ENCODE measurements around the gene IL6R. TPM values are rescaled to one million over a fixed set of nuclear protein-coding genes. Genes with fewer than 3 reads are reported as not detected.
A peak's percentile ranks its signal among the peaks of the same experiment; 100 is the strongest.

Gene IL6R
- total RNA-seq, 1 donor from 2014 or later, result 10.4 TPM

DNA sequence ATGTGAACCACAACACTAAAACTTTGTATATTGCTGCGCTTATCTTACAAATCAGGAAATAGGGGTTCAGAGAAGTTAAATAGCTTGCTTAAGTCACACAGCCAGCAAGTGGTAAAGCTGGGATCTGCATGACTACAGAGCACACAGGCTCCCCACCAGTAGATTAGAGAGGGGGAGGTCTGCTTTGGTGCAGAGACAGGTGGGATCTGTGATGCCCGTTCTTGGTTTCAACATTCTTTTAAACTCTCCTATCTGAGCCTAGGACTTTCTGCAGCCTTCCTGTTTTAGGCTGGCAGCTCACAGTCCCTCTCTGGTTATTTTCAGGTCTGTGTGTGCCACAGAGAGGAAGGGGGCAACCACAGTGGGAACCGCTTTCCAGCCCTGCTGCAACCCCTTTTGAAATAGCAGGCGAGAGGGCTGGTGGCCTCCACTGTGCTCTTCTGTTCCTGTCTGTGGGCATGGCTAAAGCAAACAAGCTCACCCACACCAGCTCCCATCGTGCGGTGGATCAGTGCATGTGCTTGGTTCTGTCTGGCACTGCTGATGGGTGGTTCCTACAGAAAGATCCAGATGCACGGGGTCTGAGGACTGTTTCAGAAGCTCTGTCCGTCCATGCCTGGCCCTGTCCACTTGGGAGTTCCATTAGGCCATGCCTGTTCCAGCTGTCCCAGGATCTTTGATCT, 1.7 kb upstream of the IL6R start:
- no peak overlapping the region for H3K27ac Mint-ChIP-seq (ENCODE audit: unreplicated experiment)
- H3K27me3 Mint-ChIP-seq (ENCODE audit: unreplicated experiment), result no peaks in the 10 kb centered on the region
- TF ChIP-seq, protein P1, sequence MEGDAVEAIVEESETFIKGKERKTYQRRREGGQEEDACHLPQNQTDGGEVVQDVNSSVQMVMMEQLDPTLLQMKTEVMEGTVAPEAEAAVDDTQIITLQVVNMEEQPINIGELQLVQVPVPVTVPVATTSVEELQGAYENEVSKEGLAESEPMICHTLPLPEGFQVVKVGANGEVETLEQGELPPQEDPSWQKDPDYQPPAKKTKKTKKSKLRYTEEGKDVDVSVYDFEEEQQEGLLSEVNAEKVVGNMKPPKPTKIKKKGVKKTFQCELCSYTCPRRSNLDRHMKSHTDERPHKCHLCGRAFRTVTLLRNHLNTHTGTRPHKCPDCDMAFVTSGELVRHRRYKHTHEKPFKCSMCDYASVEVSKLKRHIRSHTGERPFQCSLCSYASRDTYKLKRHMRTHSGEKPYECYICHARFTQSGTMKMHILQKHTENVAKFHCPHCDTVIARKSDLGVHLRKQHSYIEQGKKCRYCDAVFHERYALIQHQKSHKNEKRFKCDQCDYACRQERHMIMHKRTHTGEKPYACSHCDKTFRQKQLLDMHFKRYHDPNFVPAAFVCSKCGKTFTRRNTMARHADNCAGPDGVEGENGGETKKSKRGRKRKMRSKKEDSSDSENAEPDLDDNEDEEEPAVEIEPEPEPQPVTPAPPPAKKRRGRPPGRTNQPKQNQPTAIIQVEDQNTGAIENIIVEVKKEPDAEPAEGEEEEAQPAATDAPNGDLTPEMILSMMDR (IDR thresholded peaks at IDR 0.05), result no peak

DNA sequence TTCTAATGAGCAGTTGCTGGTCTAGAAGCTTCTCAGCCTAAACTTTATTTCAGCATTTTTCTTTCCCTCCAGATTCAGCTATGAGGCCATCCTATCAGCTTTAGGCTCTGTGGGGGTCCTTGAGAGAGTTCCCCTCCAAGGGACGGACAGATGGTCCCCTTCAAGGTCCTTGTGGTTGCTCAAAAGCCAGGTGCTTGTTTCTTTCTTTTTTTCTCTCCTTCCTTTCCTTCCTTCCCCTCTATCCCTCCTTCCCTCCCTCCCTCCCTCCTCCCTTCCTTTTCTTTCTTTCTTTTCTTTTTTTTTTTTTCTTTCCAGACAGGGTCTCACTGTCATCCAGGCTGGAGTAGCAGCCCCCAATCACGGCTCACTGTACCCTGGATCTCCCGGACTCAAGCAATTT, 1.2 kb upstream of the IL6R start:
- Mint-ChIP-seq H3K4me3 (ENCODE audit: unreplicated experiment) (no peak overlapping the region), H3K27me3 (ENCODE audit: unreplicated experiment) (no peaks in the 10 kb centered on the region), H3K4me1 (ENCODE audit: unreplicated experiment) (peaks cover 37% of the 10 kb centered on the region), H3K36me3 (ENCODE audit: unreplicated experiment) (no peaks in the 10 kb centered on the region), H3K9me3 (ENCODE audit: unreplicated experiment) (no peaks in the 10 kb centered on the region), H3K27ac (ENCODE audit: unreplicated experiment) (no peak overlapping the region)
- no peak for DNase-seq (ENCODE audit: extremely low spot score, unreplicated experiment)
- TF ChIP-seq, protein P1 (IDR thresholded peaks at IDR 0.05), result no peak

More for the DNA sequence above, 1.7 kb upstream of the IL6R start:
- H3K36me3 Mint-ChIP-seq (ENCODE audit: unreplicated experiment), result no peaks in the 10 kb centered on the region
- no peak for DNase-seq (ENCODE audit: extremely low spot score, unreplicated experiment)
- H3K4me1 Mint-ChIP-seq (ENCODE audit: unreplicated experiment), result peaks cover 33% of the 10 kb centered on the region
- no peaks in the 10 kb centered on the region for H3K9me3 Mint-ChIP-seq (ENCODE audit: unreplicated experiment)
- no peak overlapping the region for H3K4me3 Mint-ChIP-seq (ENCODE audit: unreplicated experiment)

DNA sequence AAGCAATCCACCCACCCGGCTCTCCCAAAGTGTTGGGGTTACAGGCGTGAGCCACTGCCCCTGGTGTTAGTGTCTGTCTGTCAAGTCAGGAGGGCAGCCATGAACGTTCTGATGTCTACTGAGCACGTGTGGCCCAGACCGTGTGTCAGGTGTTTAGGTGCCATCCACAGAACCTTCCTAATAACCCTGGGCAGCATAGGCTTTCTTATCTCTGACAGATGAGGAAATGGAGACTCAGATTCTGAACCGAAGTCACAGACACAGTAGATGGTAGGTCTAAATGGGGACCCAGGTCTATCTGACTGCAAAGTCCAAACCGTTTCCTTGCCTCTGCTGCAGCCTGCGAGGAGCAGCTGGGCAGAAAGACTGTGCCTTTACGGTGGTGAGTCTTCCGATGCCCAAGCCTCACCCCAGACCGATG, 622 bp upstream of the IL6R start:
- H3K27ac Mint-ChIP-seq (ENCODE audit: unreplicated experiment), result peak overlapping the region; percentile 67
- no peaks in the 10 kb centered on the region for H3K36me3 Mint-ChIP-seq (ENCODE audit: unreplicated experiment)
- DNase-seq (ENCODE audit: extremely low spot score, unreplicated experiment), result no peak
- H3K4me1 Mint-ChIP-seq (ENCODE audit: unreplicated experiment), result peaks cover 37% of the 10 kb centered on the region
- H3K9me3 Mint-ChIP-seq (ENCODE audit: unreplicated experiment), result no peaks in the 10 kb centered on the region
- no peaks in the 10 kb centered on the region for H3K27me3 Mint-ChIP-seq (ENCODE audit: unreplicated experiment)
- H3K4me3 Mint-ChIP-seq (ENCODE audit: unreplicated experiment), result peak overlapping the region; percentile 71
- TF ChIP-seq, protein P1 (IDR thresholded peaks at IDR 0.05), result no peak

DNA sequence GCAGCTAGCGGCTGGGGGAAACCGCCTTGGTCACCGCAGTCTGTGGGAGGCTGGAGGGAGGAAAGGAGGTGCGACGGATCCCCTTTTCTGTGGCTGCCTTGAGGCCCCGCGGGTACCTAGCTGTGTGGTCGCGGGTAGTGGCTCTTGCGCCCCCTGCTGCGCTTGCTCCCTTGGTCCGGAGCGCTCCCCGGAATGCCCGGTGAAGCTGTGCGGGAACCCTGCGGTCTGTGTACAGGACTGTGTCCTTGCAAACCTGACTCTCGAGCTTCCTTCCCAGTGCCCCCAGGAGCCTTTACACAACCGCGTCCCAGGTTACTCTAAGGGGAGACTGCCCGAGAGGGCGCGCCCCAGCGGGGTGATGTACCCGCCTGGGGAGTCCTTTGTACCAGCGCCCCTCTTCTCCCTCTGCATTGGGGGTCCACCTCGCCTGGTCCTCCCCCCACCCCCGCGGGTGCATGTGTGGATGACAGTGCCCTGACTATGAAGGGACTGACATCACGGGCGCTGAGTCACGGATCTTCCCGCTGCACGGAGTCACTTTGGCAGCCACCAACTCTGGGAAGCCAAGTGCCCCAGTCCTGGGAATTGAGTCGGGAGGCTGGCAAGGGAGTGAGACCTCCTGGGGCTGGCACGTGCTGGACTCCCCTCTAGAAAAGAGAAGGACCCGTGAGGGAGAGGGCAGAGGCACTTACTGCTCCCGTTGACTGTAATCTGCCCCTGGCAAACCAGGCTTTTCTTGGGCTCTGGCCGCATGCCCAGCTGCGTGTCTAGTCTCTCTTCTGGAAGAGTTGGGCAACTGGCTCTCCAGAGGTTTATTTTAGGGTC, 816 bp downstream of the IL6R start:
- no peak for DNase-seq (ENCODE audit: extremely low spot score, unreplicated experiment)
- TF ChIP-seq, protein P1 (IDR thresholded peaks at IDR 0.05), result no peak
- Mint-ChIP-seq H3K4me3 (ENCODE audit: unreplicated experiment) (peak overlapping the region; percentile 81), H3K27me3 (ENCODE audit: unreplicated experiment) (no peaks in the 10 kb centered on the region), H3K27ac (ENCODE audit: unreplicated experiment) (peak overlapping the region; percentile 92), H3K4me1 (ENCODE audit: unreplicated experiment) (peaks cover 37% of the 10 kb centered on the region), H3K36me3 (ENCODE audit: unreplicated experiment) (no peaks in the 10 kb centered on the region), H3K9me3 (ENCODE audit: unreplicated experiment) (no peaks in the 10 kb centered on the region)

DNA sequence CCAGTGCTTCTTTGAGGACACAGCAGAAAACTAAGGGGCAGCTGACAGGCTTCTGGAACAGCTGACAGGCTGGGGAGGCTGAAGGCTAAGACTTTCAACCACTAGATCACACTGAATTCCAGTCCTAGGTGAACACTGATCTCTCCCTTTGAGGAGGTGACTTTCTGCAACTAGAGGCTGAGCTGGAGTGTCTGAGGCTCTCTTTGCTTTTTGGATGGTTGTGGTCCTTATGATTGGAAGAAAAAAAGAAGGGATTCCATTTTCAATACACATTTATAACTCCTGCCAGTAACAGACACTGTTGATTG, 1.4 kb downstream of the IL6R start:
- H3K27ac Mint-ChIP-seq (ENCODE audit: unreplicated experiment), result peak overlapping the region; percentile 92
- peak overlapping the region; percentile 81 for H3K4me3 Mint-ChIP-seq (ENCODE audit: unreplicated experiment)
- peaks cover 42% of the 10 kb centered on the region for H3K4me1 Mint-ChIP-seq (ENCODE audit: unreplicated experiment)
- H3K9me3 Mint-ChIP-seq (ENCODE audit: unreplicated experiment), result no peaks in the 10 kb centered on the region
- H3K27me3 Mint-ChIP-seq (ENCODE audit: unreplicated experiment), result no peaks in the 10 kb centered on the region
- TF ChIP-seq, protein P1 (IDR thresholded peaks at IDR 0.05), result no peak
- no peak for DNase-seq (ENCODE audit: extremely low spot score, unreplicated experiment)
- H3K36me3 Mint-ChIP-seq (ENCODE audit: unreplicated experiment), result no peaks in the 10 kb centered on the region
